Hepatocyte (in vitro differentiated cells): ENCODE results near the gene C14orf93. TPM values are rescaled to one million over a fixed set of nuclear protein-coding genes. Genes with fewer than 3 reads are reported as not detected.
A peak's percentile ranks its signal among the peaks of the same experiment; 100 is the strongest.

ENCODE experiments used
- DNase-seq: peaks from one replicate; pipeline ENCODE4 v3.0.0-alpha.2; 2016; ENCODE audit warnings: low spot score
- H2AFZ ChIP-seq: fragments of 200-600 bp; sonication (generic); 2 replicates; pipeline ENCODE4 v1.6.0; 2016; ENCODE audit warnings: antibody characterized with exemption, mild to moderate bottlenecking
- H3K27ac ChIP-seq: fragments of 200-600 bp; sonication (generic); 2 replicates; pipeline ENCODE4 v1.5.1; 2016; ENCODE audit warnings: mild to moderate bottlenecking
- H3K27me3 ChIP-seq: fragments of 200-600 bp; sonication (generic); 2 replicates; pipeline ENCODE4 v1.6.1; 2016
- H3K36me3 ChIP-seq: fragments of 200-600 bp; sonication (generic); replicated peaks from 2 replicates; pipeline ENCODE4 v1.5.1; 2016; ENCODE audit warnings: low read depth; ENCODE audit not compliant: insufficient read depth
- H3K4me1 ChIP-seq: fragments of 200-600 bp; sonication (generic); 2 replicates; pipeline ENCODE4 v1.5.1; 2016; ENCODE audit warnings: mild to moderate bottlenecking, moderate library complexity; ENCODE audit not compliant: insufficient read depth
- H3K4me2 ChIP-seq: fragments of 200-600 bp; sonication (generic); 2 replicates; pipeline ENCODE4 v1.6.0; 2016
- H3K4me3 ChIP-seq: fragments of 200-600 bp; sonication (generic); 2 replicates; pipeline ENCODE4 v1.5.1; 2016; ENCODE audit warnings: mild to moderate bottlenecking
- H3K79me2 ChIP-seq: fragments of 200-600 bp; sonication (generic); 2 replicates; pipeline ENCODE4 v1.6.0; 2017; ENCODE audit warnings: mild to moderate bottlenecking
- H3K9me2 ChIP-seq: fragments of 200-600 bp; sonication (generic); replicated peaks from 2 replicates; pipeline ENCODE4 v1.6.0; 2017; ENCODE audit warnings: mild to moderate bottlenecking; ENCODE audit not compliant: insufficient read depth
- H3K9me3 ChIP-seq: fragments of 200-600 bp; sonication (generic); 2 replicates; pipeline ENCODE4 v1.5.1; 2016; ENCODE audit warnings: low read depth, mild to moderate bottlenecking
- H4K20me1 ChIP-seq: fragments of 200-600 bp; sonication (generic); 2 replicates; pipeline ENCODE4 v1.6.0; 2016; ENCODE audit warnings: mild to moderate bottlenecking; ENCODE audit not compliant: insufficient read depth, poor library complexity, severe bottlenecking
- EZH2 ChIP-seq: fragments of 200-600 bp; sonication (generic); IDR thresholded peaks from 2 replicates; pipeline ENCODE4 v1.6.1; 2016; ENCODE audit warnings: antibody characterized with exemption, mild to moderate bottlenecking, borderline replicate concordance
- EZH2phosphoT487 ChIP-seq: fragments of 200-600 bp; sonication (generic); IDR thresholded peaks from one replicate; pipeline ENCODE4 v1.6.1; 2018; ENCODE audit warnings: antibody characterized with exemption, mild to moderate bottlenecking, low read depth, moderate library complexity; ENCODE audit not compliant: unreplicated experiment, severe bottlenecking
- WGBS: methylation state at CpG from one replicate; pipeline ENCODE4 v1.1.6; 2016; ENCODE audit warnings: low lambda C conversion rate; ENCODE audit errors: missing lambda C conversion rate; 5-methylcytosine and 5-hydroxymethylcytosine counted together
- polyA plus RNA-seq: library from polyadenylated mRNA; unstranded; fragments of >200 nt; fragmentation: Nextera tagmentation; extraction: Ambion mirVana; gene quantifications from 2 replicates; pipeline ENCODE4 v1.2.1, GENCODE V29; 2016
- total RNA-seq: library from RNA; depleted of rRNA; stranded (reverse); fragments of >200 nt; gene quantifications from 2 replicates; pipeline ENCODE4 v1.2.3, GENCODE V29; 2014
- TF ChIP-seq, protein P1 (sequence below): fragments of 200-600 bp; sonication (generic); IDR thresholded peaks from 2 replicates; pipeline ENCODE4 v1.5.1; 2016; ENCODE audit warnings: antibody characterized with exemption, mild to moderate bottlenecking; ENCODE audit not compliant: poor library complexity

C14orf93 gene
- total and polyA plus RNA-seq, 2 experiments from 2014 or later: 6.5 to 8.8 TPM

GRCh38 chr14:22985894-22986507 lies 23.9 kb downstream of the C14orf93 start:
- no peaks in the 10 kb centered on the region for H4K20me1 ChIP-seq
- H3K9me3 ChIP-seq: no peaks in the 10 kb centered on the region
- H3K27ac ChIP-seq: no peak overlapping the region
- H3K4me3 ChIP-seq: no peak overlapping the region
- no peaks in the 10 kb centered on the region for H3K27me3 ChIP-seq
- H3K9me2 ChIP-seq: no peaks in the 10 kb centered on the region
- H2AFZ ChIP-seq: no peak overlapping the region
- no peaks in the 10 kb centered on the region for H3K36me3 ChIP-seq
- H3K4me2 ChIP-seq: no peak overlapping the region
- WGBS: 69% methylated on average over 2 of the region's 2 CpGs
- DNase-seq: no peak
- TF ChIP-seq EZH2 (no peak), EZH2phosphoT487 (no peak)
- TF ChIP-seq, protein P1, sequence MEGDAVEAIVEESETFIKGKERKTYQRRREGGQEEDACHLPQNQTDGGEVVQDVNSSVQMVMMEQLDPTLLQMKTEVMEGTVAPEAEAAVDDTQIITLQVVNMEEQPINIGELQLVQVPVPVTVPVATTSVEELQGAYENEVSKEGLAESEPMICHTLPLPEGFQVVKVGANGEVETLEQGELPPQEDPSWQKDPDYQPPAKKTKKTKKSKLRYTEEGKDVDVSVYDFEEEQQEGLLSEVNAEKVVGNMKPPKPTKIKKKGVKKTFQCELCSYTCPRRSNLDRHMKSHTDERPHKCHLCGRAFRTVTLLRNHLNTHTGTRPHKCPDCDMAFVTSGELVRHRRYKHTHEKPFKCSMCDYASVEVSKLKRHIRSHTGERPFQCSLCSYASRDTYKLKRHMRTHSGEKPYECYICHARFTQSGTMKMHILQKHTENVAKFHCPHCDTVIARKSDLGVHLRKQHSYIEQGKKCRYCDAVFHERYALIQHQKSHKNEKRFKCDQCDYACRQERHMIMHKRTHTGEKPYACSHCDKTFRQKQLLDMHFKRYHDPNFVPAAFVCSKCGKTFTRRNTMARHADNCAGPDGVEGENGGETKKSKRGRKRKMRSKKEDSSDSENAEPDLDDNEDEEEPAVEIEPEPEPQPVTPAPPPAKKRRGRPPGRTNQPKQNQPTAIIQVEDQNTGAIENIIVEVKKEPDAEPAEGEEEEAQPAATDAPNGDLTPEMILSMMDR: no peak
- H3K79me2 ChIP-seq: peaks cover 27% of the 10 kb centered on the region
- H3K4me1 ChIP-seq: peaks cover 5% of the 10 kb centered on the region

GRCh38 chr14:22984959-22985658 lies 24.8 kb downstream of the C14orf93 start:
- WGBS: 97% methylated on average over 6 of the region's 6 CpGs
- Histone ChIP-seq H3K27me3 (no peaks in the 10 kb centered on the region), H3K4me1 (peaks cover 5% of the 10 kb centered on the region), H3K36me3 (no peaks in the 10 kb centered on the region), H3K79me2 (peaks cover 34% of the 10 kb centered on the region), H3K9me3 (no peaks in the 10 kb centered on the region), H2AFZ (no peak overlapping the region), H3K4me2 (no peak overlapping the region), H4K20me1 (no peaks in the 10 kb centered on the region), H3K27ac (no peak overlapping the region), H3K4me3 (no peak overlapping the region), H3K9me2 (no peaks in the 10 kb centered on the region)
- no peak for DNase-seq
- TF ChIP-seq, protein P1: no peak
- TF ChIP-seq EZH2: no peak
- TF ChIP-seq EZH2phosphoT487: no peak

- no peak for TF ChIP-seq EZH2phosphoT487
- TF ChIP-seq, protein P1: no peak
- TF ChIP-seq EZH2: no peak
- Histone ChIP-seq H3K27ac (peak within 1 kb of the TSS; percentile 98), H3K36me3 (no peaks in the 10 kb centered on the region), H3K27me3 (no peaks in the 10 kb centered on the region), H3K4me1 (peaks cover 26% of the 10 kb centered on the region), H2AFZ (peak within 1 kb of the TSS; percentile 54), H3K9me2 (no peaks in the 10 kb centered on the region), H3K79me2 (peaks cover 54% of the 10 kb centered on the region), H3K4me2 (peak within 1 kb of the TSS; percentile 88), H3K9me3 (no peaks in the 10 kb centered on the region), H4K20me1 (no peaks in the 10 kb centered on the region), H3K4me3 (peak within 1 kb of the TSS; percentile 93)
- WGBS: 2% methylated on average over 34 of the region's 48 CpGs
- DNase-seq: peak; percentile 93
Measured at GRCh38 chr14:22982477-22983245, 27.3 kb downstream of the C14orf93 start, which contains the start of gene AJUBA. AJUBA (minus strand) TSS chr14:22982551; CDS start chr14:22982266, 285 bp downstream.
